HEK293T (cell line): ENCODE measurements around the gene TBC1D8.

ENCODE experiments used
- CTCF ChIA-PET: fragments of 350-600 bp; formaldehyde crosslinking; extraction: SDS; loops from one replicate; lab custom pipeline; 2021; ENCODE audit warnings: antibody characterized with exemption, inconsistent platforms; lab: Yijun Ruan, JAX
- POLR2A ChIA-PET: fragments of 350-600 bp; formaldehyde crosslinking; extraction: SDS; loops from one replicate; lab custom pipeline; 2020; ENCODE audit warnings: antibody characterized with exemption, inconsistent platforms; lab: Yijun Ruan, JAX
- DNase-seq: peaks from one replicate; pipeline ENCODE4 v3.0.0; 2012; ENCODE audit warnings: mixed read lengths; ENCODE audit errors: extremely low spot score
- ARNT ChIP-seq: fragments of 450-650 bp; IDR thresholded peaks from 2 replicates; pipeline ENCODE4 v1.6.1; 2017; ENCODE audit warnings: mild to moderate bottlenecking
- BHLHE40 ChIP-seq: fragments of 450-650 bp; IDR thresholded peaks from 2 replicates; pipeline ENCODE4 v1.6.1; 2016; ENCODE audit warnings: mild to moderate bottlenecking, moderate library complexity, borderline replicate concordance
- CTBP1 ChIP-seq: fragments of 450-650 bp; IDR thresholded peaks from 2 replicates; pipeline ENCODE4 v1.6.1; 2016; ENCODE audit warnings: borderline replicate concordance
- ELF4 ChIP-seq: fragments of 450-650 bp; IDR thresholded peaks from 2 replicates; pipeline ENCODE4 v1.6.1; 2017; ENCODE audit warnings: antibody characterized with exemption
- FOXA1 ChIP-seq: fragments of 450-650 bp; IDR thresholded peaks from 2 replicates; pipeline ENCODE4 v1.6.1; 2016; ENCODE audit warnings: mild to moderate bottlenecking
- FOXK2 ChIP-seq: fragments of 450-650 bp; IDR thresholded peaks from 2 replicates; pipeline ENCODE4 v1.6.1; 2016; ENCODE audit warnings: mild to moderate bottlenecking
- FOXM1 ChIP-seq: fragments of 450-650 bp; IDR thresholded peaks from 2 replicates; pipeline ENCODE4 v1.6.1; 2017; ENCODE audit warnings: mild to moderate bottlenecking, borderline replicate concordance
- HDGF ChIP-seq: fragments of 450-650 bp; IDR thresholded peaks from 2 replicates; pipeline ENCODE4 v1.6.1; 2017; ENCODE audit warnings: antibody characterized with exemption, borderline replicate concordance
- L3MBTL2 ChIP-seq: fragments of 450-650 bp; conservative IDR thresholded peaks from 2 replicates; pipeline ENCODE4 v1.6.1; 2016; ENCODE audit warnings: mild to moderate bottlenecking
- LEF1 ChIP-seq: fragments of 450-650 bp; IDR thresholded peaks from 2 replicates; pipeline ENCODE4 v1.6.1; 2017; ENCODE audit warnings: mild to moderate bottlenecking, borderline replicate concordance
- NFRKB ChIP-seq: fragments of 450-650 bp; IDR thresholded peaks from 2 replicates; pipeline ENCODE4 v1.6.1; 2016; ENCODE audit warnings: mild to moderate bottlenecking, moderate library complexity
- SP1 ChIP-seq: fragments of 450-650 bp; IDR thresholded peaks from 2 replicates; pipeline ENCODE4 v1.6.1; 2017
- SUZ12 ChIP-seq: fragments of 450-650 bp; IDR thresholded peaks from 2 replicates; pipeline ENCODE4 v1.6.1; 2016; ENCODE audit warnings: mild to moderate bottlenecking
- TARDBP ChIP-seq: fragments of 450-650 bp; IDR thresholded peaks from 2 replicates; pipeline ENCODE4 v1.6.1; 2016
- ZNF384 ChIP-seq: fragments of 450-650 bp; IDR thresholded peaks from 2 replicates; pipeline ENCODE4 v1.6.1; 2016
- TF ChIP-seq, protein P1 (sequence below): fragments of 450-650 bp; IDR thresholded peaks from 2 replicates; pipeline ENCODE4 v1.6.1; 2016

Gene TBC1D8

DNA sequence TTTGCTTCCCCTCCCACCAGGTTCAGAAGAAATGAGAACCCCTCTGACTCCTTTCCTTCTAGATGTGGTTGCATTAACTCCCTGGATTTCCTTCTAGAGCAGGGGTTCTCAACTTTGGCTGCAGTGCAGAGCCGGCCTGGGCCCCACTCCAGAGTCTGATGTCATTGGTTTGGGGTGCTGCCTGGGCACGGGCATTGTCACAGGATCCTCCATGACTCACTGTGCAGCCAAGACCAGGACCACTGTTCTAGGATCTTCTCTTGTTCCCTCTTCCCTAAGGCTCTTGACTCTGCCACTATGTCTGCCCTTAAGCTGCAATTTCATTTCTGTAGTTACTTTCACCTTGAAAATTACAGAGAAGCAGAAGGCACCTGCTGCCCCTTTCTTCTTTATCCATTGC lies 31.8 kb downstream of the TBC1D8 start:
- no peak for DNase-seq
- TF ChIP-seq TARDBP (no peak), ELF4 (no peak), FOXA1 (no peak), BHLHE40 (no peak), NFRKB (no peak), SP1 (no peak)
- ChIA-PET POLR2A (no interaction called here), CTCF (interaction anchor here (0.8 kb wide), 1 partner anchor 21 kb away, joined by 3 read pairs; no protein-coding TSS in a partner anchor)

DNA sequence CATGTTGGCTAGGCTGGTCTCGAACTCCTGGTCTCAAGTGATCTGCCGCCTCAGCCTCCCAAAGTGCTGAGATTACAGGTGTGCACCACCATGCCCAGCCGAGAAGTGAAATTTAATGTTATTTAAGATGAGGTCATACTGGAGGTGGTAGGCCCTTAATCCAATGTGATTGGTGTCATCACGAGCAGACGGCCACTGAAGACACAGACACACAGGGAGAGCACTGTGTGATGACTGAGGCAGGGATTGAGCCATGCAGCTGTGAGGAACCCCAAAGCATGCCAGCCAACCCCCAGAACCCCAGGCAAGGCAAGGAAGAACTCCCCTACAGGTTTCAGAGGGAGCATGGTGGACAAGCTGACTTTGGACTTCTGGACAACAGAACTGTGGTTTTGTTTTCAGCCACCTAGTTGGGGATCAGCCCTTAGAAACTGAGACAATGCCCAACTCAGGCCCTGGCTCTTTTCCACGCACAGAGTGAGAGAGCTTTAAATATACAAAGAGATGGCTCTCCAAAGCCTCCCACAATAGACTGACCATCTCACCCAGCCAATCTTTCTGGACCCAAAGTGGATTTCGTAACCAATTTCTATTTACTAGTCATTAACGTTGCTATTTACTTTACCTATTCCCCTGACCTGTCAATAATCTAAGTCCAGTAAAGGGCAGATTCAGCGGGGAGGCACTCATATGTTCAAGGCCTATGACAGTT lies 34.2 kb downstream of the TBC1D8 start:
- POLR2A ChIA-PET: no interaction called here
- no peak for DNase-seq
- TF ChIP-seq L3MBTL2 (no peak), ZNF384 (no peak), LEF1 (no peak), FOXK2 (no peak), FOXA1 (no peak), SUZ12 (no peak), FOXM1 (no peak)
- TF ChIP-seq, protein P1, sequence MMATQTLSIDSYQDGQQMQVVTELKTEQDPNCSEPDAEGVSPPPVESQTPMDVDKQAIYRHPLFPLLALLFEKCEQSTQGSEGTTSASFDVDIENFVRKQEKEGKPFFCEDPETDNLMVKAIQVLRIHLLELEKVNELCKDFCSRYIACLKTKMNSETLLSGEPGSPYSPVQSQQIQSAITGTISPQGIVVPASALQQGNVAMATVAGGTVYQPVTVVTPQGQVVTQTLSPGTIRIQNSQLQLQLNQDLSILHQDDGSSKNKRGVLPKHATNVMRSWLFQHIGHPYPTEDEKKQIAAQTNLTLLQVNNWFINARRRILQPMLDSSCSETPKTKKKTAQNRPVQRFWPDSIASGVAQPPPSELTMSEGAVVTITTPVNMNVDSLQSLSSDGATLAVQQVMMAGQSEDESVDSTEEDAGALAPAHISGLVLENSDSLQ: no peak
- CTCF ChIA-PET: no interaction called here

DNA sequence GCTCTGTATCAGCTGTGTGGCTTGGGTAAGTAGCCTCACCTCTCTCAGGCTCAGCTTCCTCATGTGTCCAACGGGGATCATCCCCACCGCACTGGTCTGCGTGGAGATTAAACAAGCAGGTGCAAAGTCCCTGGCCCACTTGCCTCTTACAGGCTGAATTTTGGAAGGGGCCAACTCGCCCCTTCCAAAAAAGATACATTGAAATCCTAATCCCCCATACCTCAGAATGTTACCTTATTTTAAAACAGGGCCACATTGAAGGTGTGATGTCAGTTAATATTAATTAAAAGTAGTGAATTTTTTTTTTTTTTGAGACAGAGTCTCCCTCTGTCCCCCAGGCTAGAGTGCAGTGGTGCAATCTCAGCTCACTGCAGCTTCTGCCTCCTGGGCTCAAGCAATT lies 34.8 kb downstream of the TBC1D8 start:
- ChIA-PET CTCF (no interaction called here), POLR2A (no interaction called here)
- TF ChIP-seq, protein P1: no peak
- no peak for TF ChIP-seq SP1
- no peak for TF ChIP-seq ARNT
- DNase-seq: no peak

DNA sequence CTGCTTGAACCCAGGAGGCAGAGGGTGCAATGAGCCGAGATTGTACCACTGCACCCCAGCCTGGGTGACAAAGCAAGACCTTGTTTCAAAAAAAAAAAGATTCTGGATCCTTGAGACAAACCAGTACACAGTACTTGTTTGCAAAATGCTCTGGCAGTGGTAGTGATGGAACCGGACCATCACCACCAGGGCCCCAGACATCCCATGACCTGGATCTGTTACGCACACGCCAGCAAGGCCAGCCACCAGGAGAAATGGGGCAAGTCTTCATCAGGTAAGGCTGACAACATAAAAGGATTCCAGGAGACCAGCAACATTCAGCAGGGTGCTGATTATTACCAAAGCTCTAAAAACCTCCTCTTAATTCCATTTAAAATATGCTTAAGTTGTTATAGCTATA lies 35.5 kb downstream of the TBC1D8 start:
- no peak for DNase-seq
- TF ChIP-seq, protein P1: no peak
- TF ChIP-seq HDGF (no peak), CTBP1 (no peak)
- CTCF ChIA-PET: no interaction called here
- POLR2A ChIA-PET: no interaction called here

DNA sequence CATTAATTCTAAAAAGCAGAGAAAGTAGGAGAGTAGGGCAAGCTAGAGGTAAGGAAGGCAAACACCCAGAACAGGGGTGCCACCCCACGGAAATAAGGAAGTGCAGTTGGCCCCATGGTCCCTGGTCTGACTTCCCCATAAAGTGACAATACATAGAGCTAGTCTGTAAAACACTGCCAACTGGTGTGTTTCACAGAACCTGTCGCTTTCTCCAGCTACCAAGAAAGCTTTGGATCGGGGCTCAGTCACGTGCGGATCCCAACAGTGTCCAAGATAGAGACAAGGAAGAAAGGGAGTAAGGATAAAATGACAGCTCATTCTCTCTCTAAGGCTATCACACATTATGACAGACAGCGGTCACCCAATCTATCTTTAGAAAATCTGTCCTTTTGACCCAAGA lies 36.4 kb downstream of the TBC1D8 start:
- CTCF ChIA-PET: no interaction called here
- POLR2A ChIA-PET: interaction anchor here (0.6 to 1.3 kb wide), 2 partner anchors 36 to 591 kb away, joined by 3 read pairs; no protein-coding TSS in a partner anchor
- no peak for DNase-seq
- TF ChIP-seq, protein P1: 0 out of 2 replicates have a peak, but pooled peaks have one; percentile 4
- TF ChIP-seq ELF4: no peak

DNA sequence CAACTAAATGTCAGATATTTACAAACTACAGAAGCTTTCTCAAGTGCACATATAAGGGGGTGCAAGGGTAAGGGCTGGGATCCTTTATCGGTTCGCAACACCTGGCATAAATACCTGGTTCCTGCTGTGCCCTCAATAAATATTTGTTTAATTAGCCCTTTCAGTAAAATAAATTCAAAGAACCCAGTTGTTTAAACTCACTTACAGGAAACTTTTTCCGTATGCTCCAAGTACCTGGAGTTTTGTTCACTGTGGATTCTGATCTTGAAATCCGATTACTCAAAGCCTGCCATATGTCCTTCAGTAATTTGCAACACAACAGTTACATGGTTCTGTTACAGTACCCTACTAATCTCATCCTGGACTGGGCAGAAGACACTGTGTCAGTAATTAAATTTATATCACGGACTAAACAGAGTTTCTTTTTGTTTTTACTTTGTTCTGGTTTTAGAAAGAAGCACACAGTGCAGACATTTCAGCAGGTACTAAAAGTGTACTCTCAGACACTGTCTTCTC lies 36.9 kb downstream of the TBC1D8 start:
- DNase-seq: no peak
- POLR2A ChIA-PET: interaction anchor here (0.6 to 1.3 kb wide), 2 partner anchors 36 to 112 kb away, joined by 3 read pairs; partner anchors contain the start of gene RPL31
- CTCF ChIA-PET: no interaction called here
- TF ChIP-seq ZNF384: no peak
- no peak for TF ChIP-seq TARDBP
- no peak for TF ChIP-seq NFRKB
- TF ChIP-seq FOXK2: no peak
- no peak for TF ChIP-seq ELF4
